Midbrain (tissue), 1 donor: ENCODE results near the gene MRPL33.
"Not testable (repeated sequence)": the region's sequence is repeated elsewhere in the genome, so short reads cannot be mapped to it uniquely, and the experiment has no call there.

Experiments
- DNase-seq: peaks from one replicate; lab custom pipeline; 2025; lab: John Stamatoyannopoulos, UW

Gene MRPL33

DNA sequence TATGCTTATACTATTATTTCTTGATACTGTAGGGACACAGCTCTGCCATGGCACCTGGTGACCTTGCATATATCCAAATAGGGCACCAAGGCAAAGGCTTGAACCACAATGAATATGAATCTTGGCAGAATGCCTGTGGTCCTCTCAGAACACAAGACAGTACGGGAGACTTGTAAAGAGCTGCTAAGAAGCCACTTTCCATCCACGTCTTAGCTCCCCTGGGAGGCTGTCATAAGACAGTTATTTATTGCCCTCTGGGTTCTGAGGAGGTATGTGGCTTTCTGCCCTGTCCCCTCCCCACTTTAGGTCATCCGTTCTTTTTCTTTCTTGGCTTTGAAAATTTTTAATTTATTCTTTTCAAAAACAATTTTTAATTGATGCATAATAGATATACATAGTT, 29.8 kb upstream of the MRPL33 start:
- no peak for DNase-seq

DNA sequence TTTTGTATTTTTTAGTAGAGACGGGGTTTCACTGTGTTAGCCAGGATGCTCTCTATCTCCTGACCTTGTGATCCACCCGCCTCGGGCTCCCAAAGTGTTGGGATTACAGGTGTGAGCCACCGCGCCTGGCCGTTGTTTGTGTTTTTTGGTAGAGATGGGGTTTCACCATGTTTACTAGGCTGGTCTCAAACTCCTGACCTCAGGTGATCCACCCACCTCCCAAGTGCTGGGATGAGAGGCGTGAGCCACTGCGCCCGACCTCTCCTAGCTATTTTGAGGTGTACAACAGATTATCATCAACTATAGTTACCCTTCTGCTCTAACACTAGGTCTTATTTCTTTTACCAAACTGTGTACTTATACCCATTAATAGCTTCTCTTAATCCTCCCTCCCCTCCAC, 28.9 kb upstream of the MRPL33 start:
- no peak for DNase-seq

DNA sequence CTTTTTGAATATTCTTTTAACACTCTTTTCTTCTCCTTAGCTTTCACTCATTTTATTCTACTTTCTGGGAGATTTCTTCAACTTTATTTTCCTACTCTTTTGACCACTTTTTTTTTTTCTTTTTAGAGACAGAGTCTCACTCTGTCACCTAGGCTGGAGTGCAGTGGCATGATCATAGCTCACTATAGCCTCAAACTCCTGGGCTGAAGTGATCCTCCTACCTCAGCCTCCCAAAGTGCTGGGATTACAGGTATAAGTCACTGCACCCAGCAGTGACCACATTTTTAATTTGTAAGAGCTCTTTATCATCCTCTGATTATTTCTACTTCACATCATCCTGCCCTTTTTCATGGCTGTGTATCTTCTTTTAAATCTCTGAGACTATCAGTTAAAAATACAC, 26.0 kb upstream of the MRPL33 start:
- not testable (repeated sequence) for DNase-seq

DNA sequence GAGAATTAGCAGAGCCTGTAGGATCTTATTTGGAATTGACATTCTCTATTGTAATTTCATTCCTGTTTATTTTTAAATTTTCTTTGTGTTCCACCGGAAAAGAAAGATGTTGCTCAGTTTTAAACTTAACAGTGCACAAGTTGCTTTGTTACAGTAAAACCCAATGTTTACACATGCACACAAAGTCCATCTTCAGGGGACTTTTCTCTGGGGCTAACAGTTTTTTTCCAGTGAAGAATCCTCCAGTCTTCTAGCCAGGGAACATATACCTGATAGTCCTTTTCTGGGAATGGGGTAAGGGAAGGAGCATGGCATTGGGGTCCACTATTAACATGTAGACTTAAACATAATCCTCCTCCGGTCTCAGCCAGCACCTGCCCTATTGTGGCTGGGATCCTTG, 25.2 kb upstream of the MRPL33 start:
- no peak for DNase-seq

DNA sequence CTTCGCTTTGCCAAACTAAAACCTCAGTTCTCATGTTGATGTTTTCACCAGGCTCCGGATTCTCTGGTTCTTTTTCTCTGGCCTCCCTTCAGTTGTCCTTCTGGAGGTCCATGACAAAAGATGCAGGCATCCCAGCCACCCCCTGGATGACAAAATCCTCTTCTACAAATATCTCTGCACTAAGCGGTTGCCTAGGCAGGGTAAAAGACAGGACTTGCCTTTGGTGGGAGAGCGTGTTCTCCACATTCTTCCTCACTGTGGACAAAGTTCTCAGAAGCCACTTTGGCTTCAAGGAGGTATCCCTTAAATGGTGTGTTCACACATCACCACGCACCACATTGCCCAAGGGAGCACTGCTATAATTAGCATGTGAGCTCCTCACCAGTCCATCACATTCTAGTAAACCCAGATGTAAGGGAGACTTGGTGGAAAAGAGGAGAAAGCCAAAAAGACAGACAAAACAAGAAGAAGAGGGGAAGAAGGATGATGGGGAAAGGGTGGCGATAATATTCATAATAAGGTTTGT, 23.6 kb upstream of the MRPL33 start:
- no peak for DNase-seq

DNA sequence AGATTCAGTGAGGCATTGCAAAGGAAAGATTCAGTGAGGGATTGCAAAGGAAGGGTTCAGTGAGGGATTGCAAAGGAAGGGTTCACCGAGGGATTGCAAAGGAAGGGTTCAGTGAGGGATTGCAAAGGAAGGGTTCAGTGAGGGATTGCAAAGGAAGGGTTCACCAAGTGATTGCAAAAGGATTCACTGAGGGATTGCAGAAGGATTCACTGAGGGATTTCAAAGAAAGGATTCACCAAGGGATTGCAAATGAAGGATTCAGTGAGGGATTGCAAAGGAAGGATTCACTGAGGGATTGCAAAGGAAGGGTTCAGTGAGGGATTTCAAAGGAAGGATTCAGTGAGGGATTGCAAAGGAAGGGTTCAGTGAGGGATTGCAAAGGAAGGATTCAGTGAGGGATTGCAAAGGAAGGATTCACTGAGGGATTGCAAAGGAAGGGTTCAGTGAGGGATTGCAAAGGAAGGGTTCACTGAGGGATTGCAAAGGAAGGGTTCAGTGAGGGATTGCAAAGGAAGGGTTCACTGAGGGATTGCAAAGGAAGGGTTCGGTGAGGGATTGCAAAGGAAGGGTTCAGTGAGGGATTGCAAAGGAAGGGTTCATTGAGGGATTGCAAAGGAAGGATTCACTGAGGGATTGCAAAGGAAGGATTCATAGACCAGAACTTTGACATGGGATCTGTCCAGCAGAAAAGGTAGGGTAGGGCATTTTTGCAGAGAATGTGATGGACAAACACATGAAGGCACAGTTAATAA, 22.5 kb upstream of the MRPL33 start:
- DNase-seq: not testable (repeated sequence)

DNA sequence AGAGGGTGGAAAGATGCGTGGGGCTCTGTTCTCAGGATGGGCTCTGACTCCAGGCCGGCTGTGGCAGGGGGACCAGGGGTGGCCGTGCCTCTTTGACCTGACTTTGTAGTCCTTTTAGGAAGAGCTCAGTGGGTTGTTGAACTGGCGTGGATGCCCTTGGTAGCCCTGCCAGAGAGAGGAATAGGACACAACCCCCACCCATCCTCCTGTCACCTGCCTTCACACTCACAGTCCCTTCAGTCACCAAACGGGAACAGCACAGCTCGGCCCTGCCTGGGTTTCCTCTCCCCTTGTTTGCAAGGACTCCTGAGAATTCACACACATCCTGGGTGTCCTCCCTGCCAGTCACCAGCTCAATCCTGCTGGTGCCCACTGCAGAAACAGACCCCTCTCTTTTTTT, 20.1 kb upstream of the MRPL33 start:
- no peak for DNase-seq

DNA sequence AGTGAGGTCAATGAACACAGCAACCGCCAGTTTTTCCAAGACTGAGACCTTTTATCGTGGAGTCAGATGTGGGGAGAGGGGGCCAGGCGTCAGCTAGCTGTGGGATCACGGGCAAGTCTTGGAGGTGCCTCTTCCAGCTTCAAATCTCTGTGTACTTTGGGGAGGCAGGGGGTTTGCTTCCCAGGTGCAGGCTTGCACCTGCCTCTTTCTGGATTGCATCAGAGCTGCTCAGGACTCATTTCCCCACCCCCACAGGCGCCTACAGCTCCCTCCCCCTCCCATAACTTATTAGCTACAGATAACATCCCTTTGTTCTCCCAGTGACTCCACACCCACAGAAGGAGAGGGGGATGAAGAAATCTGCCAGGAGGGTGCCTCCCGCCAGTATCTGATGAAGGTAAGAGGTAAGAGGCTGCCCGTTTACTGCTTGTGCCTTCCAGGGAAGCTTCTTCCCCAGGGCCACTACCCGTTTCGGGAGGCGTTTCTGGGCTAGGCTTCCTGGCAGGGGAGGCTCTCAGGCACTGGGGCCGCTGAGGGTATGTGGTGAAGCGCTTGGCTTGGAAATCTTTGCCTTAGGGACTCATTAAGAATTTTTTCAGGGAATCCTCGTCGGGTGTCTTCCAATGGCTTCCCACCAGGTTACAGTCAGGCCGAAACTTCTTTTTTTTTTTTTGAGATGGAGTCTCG, 18.8 kb upstream of the MRPL33 start:
- no peak for DNase-seq

DNA sequence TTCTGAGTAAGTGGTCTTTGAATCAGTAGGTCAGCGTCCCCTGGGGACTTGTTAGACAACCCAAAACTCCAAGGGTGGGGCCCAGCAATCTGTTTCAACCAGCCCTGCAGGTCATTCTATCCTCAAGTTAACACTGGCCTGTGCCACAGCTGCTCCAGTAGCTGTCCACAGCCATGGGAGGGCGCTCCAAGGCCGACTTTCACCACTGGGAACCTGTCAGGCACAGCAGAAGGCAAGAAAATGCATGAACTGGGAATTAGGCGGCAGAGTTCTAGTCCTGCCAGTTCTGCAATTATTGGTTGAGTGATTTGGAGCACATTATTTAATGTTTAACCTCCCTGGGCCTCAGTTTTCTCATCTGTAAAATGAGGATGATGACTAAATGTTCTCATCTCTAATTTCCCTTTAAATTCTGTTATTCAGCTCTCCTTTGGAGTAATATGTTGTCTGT, 17.4 kb upstream of the MRPL33 start:
- no peak for DNase-seq

DNA sequence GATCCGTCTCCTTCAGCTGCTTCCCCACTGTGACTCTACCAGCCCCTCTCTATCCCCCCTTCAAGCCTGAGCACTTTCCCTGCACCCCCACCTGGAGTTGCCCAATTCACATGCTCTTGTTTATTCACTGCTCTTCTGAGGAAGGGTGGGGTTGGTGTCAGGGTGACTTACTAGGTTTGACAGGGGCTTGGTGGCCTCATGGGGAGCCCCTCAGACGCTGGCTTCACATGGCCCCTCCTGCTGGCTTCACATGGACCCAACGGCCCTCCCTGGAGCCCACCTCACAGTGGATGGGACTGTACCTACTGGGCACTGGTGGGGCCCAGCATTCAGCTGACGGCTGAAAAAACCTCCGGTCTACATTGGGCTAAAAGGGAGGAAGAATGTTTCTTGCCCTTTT, 16.7 kb upstream of the MRPL33 start:
- DNase-seq: no peak

DNA sequence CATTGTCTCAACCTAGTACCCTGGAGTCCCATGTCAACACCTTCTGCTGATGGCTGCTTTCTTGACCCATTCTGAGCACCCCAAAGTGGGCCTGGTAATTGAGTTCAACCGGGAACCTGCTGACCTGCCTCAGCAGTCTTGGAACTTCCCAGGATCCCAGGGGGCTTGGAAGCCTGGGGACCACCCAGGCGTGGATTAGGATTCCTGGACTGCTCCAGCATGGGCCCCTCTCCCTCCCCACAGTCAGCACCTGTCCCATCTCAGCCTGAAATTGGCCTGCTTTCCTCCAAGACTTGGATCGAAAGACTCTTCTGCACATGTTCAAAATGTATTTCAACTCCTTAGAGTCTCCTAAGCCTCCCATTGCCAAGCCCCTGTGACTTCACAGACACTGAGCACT, 15.4 kb upstream of the MRPL33 start:
- no peak for DNase-seq

DNA sequence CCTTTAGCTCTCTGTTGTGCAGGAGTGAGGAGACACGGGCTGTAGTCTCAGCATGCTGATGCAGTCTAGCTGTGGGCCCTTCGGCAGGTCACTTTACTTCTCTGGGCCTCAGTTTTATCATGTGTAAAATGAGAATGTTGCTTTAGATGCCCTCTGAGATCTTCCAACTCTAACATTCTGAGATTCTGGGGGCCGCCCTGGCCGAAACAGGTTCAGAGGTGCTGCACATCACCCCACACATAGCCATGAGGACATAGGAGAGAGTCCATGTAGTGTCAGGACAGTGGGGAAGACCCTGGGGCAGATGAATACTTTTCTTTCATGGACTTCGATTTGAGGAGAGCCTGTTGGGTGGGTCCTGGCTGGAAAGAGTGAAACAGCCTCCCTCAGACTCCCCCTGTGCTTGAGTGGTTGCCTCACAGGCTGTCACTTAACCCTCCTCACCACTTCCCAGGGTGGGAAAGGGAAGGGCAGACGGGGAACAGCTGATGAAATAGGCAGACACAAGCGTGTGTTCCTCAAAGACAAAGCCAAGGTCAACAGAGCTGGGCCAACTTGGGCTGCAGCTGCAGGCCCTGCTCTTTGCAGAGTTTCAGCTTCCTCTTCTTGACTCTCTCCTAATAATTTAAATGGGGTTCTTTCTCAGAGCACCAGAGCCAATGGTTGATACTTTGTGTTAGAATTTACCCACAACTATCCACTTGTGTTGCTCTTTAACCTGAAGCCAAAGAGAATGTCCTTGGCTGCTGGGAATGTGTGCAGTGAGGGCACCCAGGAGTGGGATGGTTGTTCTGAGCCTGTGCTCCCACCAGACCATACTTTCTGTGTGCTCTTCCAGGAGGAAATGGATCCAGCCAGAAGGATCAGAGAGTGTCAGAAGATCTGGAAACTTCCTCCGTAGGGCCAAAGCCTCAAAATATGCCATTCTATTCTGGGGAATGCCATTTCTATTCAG, 14.7 kb upstream of the MRPL33 start:
- no peak for DNase-seq

DNA sequence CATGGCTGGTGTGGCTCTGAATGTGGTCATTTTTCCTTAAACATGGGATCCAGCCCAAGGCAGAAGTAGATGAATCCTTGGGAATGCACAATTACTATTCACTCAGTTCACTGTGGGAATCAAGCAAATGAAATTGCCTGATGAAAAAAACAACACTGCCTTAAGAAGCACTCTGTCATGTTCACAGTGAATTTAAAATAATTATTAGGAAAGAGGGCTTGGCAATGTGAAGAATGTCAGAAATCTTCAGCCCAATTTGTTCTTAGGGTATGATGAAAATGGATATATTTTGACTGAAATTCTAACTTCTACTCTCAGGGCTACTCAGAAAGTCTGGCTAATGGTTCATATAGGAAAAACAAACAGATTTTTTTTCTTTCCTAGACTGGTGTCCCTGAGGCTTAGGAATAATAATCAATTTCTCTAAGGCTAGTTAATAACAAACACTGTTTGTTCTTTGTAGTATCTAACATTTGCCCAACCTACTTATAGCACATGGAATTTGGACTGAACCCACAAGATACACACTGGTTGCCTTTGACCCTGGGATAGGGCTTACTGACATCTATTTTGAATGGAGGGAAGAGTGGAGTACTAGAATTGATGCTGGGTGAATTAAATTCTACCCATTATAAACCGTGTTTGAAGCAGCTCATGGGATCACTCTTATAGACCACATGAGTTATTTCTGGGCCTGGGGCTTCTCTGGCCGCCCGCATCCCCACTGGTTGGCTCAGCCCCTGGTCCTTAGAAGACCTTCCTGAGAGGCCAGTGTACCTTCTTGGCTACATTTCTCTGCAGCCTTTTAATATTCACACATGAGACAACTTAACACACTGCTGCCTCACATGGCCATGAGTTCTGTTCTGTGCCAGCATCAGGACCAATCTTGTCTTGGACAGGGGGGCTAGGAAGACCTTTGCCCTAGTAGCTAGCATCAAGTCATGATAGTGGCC, 8.3 kb upstream of the MRPL33 start:
- no peak for DNase-seq

DNA sequence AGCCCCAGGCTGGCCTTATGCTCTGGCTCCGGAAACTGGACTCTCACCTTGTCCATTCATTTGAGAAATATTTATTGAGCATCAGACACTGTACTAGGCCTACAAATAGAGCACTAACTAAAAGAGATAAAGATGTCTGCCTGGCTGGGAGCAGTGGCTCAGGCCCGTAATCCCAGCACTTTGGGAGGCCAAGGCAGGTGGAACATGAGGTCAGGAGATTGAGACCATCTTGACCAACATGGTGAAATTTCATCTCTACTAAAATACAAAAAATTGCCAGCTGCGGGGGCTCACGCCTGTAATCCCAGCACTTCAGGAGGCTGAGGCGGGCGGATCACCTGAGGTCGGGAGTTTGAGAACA, 7.6 kb upstream of the MRPL33 start:
- no peak for DNase-seq

DNA sequence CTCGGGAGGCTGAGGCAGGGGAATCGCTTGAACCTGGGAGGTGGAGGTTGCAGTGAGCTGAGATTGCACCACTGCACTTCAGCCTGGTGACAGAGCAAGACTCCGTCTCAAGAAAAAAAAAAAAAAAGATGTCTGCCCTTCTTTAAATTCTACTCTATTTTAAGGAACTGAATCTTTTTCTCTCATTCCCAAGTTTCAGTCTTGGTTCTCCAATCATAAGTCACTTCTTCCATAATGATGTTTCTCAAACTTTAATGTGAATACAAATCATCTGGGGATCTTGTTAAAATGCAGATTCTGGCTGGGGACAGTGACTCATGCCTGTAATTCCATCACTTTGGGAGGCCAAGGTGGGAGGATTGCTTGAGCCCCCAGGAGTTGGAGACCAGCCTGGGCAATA, 7.0 kb upstream of the MRPL33 start:
- DNase-seq: not testable (repeated sequence)

DNA sequence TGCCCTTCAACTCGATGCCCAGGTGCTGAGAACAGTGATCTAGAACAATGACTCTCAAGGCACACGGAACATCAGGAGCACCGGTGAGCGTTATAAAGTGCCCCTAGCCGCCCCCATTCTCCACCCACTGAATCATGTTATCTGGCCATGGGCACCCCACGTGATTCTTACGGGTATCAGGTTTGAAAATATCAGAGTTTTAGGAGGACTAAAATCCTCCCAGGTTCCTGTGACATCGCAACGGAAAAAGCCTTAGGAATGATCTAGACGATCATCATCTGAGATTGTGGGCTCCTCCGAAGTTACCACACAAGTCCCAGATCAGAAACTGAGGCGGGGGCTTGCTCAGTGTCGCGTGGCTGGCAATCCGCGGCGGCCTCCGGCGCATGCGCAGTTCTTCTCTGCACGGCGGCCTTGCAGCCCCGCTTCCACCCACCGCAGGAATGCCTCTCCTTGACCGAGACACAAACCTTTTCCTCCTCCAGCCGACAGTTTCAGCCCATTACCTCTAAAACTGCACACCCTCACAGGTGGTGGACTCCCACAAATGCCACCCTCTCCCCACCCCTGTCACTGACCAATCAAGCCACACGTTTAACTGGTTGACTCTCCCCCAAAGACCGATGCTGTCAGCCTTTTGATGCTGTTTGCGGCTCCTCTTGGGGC, 5.8 kb upstream of the MRPL33 start:
- DNase-seq: no peak

DNA sequence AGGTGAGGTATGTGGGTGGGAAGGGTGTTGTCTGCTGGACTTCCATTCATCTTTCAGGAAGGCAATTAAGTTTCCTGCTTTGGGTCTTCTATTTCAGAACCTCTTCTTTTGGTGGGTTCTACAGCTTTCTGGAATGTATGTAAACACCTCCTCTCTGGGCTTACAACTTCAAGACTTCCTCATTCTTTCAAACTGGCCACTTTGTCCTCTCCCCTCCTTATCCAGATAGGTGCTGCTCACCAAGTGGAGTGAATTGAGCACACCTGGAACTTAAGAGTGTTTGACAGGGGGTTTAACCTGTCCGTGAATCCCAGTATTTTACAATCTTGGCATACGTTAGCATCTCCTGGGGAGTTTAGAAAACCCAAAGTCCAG, 5.2 kb upstream of the MRPL33 start:
- no peak for DNase-seq

DNA sequence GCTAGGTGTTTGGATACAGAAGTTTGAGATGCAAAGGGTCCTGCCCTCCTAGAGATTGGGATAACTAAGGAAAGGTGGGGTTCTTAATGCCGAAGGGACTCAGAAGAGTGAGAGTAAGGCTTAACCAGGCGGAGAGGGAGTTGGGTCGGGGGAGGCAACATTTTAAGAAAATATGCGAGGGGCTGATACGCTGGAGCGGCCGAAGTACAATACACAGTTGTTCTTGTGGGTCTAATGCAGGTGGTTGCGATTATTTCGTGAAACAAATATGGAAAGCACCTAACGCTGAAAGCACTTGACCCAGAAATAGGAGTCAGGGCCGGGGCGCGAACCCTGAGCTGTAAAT, 344 bp upstream of the MRPL33 start:
- no peak for DNase-seq

DNA sequence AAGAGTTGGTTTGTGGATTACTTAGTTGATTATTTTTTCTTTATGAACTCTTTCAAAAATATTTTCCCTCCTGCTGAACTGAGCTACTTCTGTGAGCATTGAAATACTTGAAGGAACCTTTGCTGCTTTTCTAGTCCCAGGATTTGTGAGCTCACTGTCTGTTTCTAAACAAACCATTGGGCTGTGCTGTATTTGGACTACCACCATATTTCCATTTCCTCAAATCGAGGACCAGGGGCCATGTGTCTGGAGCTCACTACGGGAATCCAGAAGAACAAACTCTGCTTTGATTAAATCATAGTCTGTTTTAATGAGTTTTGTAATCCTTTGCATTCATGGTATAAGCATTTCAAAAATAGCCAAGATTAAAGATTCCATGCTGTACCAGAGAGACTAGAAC, 1.3 kb downstream of the MRPL33 start:
- DNase-seq: no peak

DNA sequence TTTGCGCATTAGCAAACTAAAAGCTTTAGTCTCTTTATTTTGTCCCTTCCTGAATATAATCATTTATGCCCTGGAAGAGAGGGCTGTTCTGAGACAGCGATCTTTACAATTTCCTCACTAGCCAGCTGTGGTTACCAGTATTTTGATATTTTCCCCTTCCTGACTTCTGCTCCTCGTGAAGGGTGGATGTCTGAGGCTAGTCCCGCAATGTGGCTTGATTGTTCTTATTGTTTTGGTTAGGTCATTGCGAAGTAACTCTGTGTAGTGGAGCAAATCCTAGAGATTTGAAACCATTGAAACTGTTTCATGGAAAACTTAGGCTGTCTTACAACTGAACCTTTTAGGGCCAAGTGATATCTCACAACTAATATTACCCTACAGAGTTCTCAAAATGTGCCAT, 2.4 kb downstream of the MRPL33 start:
- no peak for DNase-seq

DNA sequence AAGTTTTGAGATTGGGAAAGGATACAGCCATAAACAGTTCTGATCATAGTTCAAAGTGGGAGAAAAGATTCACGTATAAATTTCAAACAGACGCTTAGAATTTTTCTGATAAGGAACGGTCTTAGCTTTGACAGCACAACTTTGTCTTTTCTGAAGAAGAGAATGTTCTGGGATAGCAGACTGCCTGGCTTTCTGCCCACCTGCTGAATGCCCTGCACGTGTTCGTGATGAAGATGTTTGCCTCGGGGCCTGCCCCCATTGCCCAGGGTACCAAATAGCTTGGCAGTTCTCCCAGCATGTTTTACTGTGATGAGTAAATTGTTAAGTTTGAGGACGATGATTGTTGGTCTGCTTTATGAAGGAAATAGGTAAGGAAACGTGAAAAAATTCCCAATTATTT, 4.6 kb downstream of the MRPL33 start:
- peak; percentile 14 for DNase-seq
